Ishikawa (cell line): ENCODE data around the gene DNAH12.

ENCODE experiments used
- CEBPB ChIP-seq: IDR thresholded peaks from 2 replicates; pipeline ENCODE4 v1.6.1; 2012
- CREB1 ChIP-seq: IDR thresholded peaks from 2 replicates; pipeline ENCODE4 v1.6.1; 2012; ENCODE audit warnings: low read depth
- EGR1 ChIP-seq: IDR thresholded peaks from 2 replicates; pipeline ENCODE4 v1.6.1; 2012
- EP300 ChIP-seq: IDR thresholded peaks from 2 replicates; pipeline ENCODE4 v1.6.1; 2012; ENCODE audit warnings: borderline replicate concordance
- FOXM1 ChIP-seq: IDR thresholded peaks from 2 replicates; pipeline ENCODE4 v1.6.1; 2012; ENCODE audit warnings: low read depth, borderline replicate concordance
- MAX ChIP-seq: IDR thresholded peaks from 2 replicates; pipeline ENCODE4 v1.6.1; 2012
- NFIC ChIP-seq: IDR thresholded peaks from 2 replicates; pipeline ENCODE4 v1.6.1; 2012
- RAD21 ChIP-seq: IDR thresholded peaks from 2 replicates; pipeline ENCODE4 v1.6.1; 2012; ENCODE audit warnings: low read depth
- TAF1 ChIP-seq: IDR thresholded peaks from 2 replicates; pipeline ENCODE4 v1.6.1; 2012; ENCODE audit warnings: low read depth, mild to moderate bottlenecking
- TCF12 ChIP-seq: IDR thresholded peaks from 2 replicates; pipeline ENCODE4 v1.6.1; 2012; ENCODE audit warnings: low read depth
- TEAD4 ChIP-seq: IDR thresholded peaks from 2 replicates; pipeline ENCODE4 v1.6.1; 2012
- USF1 ChIP-seq: IDR thresholded peaks from 2 replicates; pipeline ENCODE4 v1.6.1; 2012
- YY1 ChIP-seq: IDR thresholded peaks from 2 replicates; pipeline ENCODE4 v1.6.1; 2012; ENCODE audit warnings: low read depth
- TF ChIP-seq, protein P1 (sequence below): IDR thresholded peaks from 2 replicates; pipeline ENCODE4 v1.6.1; 2012; ENCODE audit warnings: low read depth, mild to moderate bottlenecking

DNA sequence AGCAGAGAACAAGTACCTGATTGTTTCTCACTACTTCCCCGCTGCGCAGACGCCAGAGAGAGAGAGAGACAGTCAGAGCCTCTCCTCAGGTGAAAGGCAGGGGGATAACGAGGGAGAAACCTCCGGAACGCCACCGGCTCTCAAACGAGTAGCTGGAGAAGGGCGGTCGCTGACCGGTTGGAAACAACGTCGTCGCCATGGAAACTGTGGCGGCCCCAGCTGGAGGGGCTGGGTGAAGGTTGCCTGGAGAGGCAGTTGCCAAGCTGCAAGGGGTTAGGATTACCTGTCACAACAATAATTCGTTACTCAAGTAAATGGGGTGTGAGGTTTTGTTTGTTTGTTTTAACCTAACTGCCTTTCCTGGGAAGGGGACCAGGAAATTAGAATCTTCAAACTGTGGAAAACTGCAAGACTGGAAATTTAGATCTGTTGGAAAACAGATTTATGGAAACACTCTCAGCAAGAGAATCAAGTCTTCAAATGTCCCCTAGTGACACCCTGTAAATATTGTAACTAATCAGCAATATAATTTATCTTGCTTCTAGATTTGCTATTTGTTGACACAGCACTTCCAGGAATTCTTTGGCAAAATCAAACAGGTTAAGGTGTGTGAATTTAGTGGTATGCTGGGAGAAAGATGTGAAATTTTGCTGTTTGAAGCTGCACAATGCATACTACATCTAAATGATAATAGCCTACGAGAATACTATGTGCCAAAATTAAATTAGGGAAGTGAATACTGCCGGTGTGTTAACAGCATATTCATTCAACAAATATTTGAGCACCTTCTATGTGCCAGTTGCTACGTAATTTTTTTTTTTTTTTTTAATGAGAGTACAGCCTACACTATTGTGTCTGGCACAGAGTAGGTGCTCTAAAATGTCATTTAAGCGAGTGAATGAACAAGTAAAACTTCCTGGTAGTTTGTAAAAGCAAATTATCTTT is at the start of gene DNAH12:
- TF ChIP-seq USF1 (no peak), EP300 (no peak), RAD21 (no peak), CEBPB (no peak), FOXM1 (no peak), NFIC (no peak), EGR1 (no peak), TEAD4 (no peak), MAX (no peak), YY1 (no peak), TCF12 (no peak), TAF1 (no peak), CREB1 (no peak)
- TF ChIP-seq, protein P1, sequence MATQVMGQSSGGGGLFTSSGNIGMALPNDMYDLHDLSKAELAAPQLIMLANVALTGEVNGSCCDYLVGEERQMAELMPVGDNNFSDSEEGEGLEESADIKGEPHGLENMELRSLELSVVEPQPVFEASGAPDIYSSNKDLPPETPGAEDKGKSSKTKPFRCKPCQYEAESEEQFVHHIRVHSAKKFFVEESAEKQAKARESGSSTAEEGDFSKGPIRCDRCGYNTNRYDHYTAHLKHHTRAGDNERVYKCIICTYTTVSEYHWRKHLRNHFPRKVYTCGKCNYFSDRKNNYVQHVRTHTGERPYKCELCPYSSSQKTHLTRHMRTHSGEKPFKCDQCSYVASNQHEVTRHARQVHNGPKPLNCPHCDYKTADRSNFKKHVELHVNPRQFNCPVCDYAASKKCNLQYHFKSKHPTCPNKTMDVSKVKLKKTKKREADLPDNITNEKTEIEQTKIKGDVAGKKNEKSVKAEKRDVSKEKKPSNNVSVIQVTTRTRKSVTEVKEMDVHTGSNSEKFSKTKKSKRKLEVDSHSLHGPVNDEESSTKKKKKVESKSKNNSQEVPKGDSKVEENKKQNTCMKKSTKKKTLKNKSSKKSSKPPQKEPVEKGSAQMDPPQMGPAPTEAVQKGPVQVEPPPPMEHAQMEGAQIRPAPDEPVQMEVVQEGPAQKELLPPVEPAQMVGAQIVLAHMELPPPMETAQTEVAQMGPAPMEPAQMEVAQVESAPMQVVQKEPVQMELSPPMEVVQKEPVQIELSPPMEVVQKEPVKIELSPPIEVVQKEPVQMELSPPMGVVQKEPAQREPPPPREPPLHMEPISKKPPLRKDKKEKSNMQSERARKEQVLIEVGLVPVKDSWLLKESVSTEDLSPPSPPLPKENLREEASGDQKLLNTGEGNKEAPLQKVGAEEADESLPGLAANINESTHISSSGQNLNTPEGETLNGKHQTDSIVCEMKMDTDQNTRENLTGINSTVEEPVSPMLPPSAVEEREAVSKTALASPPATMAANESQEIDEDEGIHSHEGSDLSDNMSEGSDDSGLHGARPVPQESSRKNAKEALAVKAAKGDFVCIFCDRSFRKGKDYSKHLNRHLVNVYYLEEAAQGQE, result no peak
